ENCODE data around the gene INPP5E.

DNA sequence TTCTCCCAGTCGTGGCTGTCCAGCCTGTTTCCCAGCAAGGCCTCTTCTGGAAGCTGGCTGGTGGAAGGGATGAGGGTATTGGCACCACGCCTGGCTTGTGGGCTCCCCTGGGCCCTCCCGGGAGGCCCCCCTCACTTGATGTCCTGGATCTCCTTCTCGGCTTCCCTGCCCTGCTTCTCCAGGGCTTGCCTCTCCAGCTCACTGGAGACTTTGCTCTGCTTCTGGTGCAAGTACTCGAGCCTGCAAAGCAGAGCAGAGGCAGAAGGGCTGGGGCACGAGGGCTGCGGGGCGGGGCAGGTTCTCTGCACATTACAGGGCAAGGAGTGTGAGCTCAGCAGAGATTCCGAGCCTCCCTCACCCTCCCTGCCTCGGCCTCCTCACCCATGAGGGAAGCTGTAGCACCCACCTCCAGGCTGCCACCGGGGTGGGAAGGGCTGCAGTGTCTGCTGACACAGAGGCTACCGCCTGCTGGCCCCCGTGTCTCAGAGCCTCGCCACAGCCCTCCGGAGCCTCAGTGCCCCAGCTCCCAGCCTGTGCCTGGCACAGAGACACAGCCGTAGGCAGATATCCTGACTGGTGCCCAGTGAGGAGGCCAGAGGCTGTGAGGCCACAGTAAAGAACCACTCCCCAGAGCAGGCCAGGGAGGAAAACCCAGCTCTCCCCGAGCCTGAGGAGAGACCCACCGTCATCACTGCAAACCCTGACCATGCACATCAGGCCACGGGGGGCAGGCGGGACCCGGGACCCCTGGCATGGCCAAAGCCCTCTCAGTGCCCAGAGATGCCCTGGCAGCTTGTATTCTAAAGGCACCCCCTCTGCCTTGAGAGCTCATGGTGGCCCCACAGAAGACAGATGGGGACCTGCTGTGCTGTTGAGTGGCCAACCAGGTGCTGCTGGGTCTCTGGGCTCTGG is 46.9 kb downstream of the INPP5E start:
- TF ChIP-seq, protein P1, sequence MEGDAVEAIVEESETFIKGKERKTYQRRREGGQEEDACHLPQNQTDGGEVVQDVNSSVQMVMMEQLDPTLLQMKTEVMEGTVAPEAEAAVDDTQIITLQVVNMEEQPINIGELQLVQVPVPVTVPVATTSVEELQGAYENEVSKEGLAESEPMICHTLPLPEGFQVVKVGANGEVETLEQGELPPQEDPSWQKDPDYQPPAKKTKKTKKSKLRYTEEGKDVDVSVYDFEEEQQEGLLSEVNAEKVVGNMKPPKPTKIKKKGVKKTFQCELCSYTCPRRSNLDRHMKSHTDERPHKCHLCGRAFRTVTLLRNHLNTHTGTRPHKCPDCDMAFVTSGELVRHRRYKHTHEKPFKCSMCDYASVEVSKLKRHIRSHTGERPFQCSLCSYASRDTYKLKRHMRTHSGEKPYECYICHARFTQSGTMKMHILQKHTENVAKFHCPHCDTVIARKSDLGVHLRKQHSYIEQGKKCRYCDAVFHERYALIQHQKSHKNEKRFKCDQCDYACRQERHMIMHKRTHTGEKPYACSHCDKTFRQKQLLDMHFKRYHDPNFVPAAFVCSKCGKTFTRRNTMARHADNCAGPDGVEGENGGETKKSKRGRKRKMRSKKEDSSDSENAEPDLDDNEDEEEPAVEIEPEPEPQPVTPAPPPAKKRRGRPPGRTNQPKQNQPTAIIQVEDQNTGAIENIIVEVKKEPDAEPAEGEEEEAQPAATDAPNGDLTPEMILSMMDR (IDR thresholded peaks at IDR 0.05): no peak
- no peak for TF ChIP-seq POLR2A (IDR thresholded peaks at IDR 0.05)

All from uterus (tissue), 2 donors.